HCT116 (cell line): ENCODE measurements around the gene LAMB2.

Experiments used
- CEBPB ChIP-seq: IDR thresholded peaks from 2 replicates; pipeline ENCODE4 v1.6.1; 2012; ENCODE audit warnings: low read depth
- EZH2 ChIP-seq: fragments of 200-600 bp; sonication (generic); IDR thresholded peaks from 2 replicates; pipeline ENCODE4 v1.6.1; 2017; ENCODE audit warnings: antibody characterized with exemption, mixed run types
- POLR2A ChIP-seq: IDR thresholded peaks from 2 replicates; pipeline ENCODE4 v1.7.0; 2011; ENCODE audit warnings: borderline replicate concordance; ENCODE audit not compliant: insufficient read depth, insufficient read length; ENCODE audit errors: extremely low read depth
- TF ChIP-seq, protein P1 (sequence below), 3 experiments: fragments of 200-600 bp in 1 of 3; sonication (generic) in 1 of 3; IDR thresholded peaks in 2 of 3; conservative IDR thresholded peaks in 1 of 3; 2 replicates each; pipeline ENCODE4 v1.5.1; 2012 to 2017; ENCODE audit warnings: low read depth in 2 of 3, low read length in 2 of 3, antibody characterized with exemption in 1 of 3, borderline replicate concordance in 1 of 3, control low read depth in 1 of 3, mild to moderate bottlenecking in 1 of 3, mixed read lengths in 1 of 3, mixed run types in 1 of 3, moderate library complexity in 1 of 3; ENCODE audit not compliant: insufficient read depth in 1 of 3

DNA sequence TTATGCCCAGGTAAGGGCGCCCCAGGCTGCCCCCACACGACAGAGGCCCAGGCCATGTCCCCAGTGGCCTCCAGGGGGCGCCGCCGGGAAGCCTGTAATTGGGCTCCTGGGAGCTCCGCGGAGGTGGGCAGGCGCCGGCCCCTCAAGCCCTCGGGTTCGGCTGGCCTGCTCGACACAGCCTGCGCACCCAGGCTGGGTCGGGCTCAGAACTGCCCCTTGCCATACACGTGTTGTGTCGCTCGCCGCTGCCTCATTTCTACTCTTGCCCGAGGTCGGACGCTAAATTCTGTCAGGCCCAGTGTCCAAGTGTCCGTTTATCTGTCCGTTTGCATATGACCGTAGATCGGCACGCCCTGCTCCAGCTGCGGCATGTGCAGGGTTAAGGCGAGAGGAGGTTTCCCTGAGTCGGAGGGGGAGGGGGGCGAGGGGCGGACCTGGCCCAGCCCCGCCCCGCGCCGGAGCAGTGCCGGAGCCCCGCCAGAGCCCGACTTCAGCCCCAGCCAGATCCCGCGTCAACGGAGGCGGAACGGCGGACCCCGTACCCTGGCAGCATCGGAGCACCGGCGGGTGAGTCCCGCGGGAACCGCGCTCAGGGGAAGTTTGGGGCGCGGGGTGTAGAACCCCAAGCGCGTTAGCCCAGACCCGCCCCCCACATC lies 38.4 kb upstream of the LAMB2 start, which contains the start of gene KLHDC8B:
- peak; percentile 36 for TF ChIP-seq POLR2A
- no peak for TF ChIP-seq CEBPB
- TF ChIP-seq, protein P1, sequence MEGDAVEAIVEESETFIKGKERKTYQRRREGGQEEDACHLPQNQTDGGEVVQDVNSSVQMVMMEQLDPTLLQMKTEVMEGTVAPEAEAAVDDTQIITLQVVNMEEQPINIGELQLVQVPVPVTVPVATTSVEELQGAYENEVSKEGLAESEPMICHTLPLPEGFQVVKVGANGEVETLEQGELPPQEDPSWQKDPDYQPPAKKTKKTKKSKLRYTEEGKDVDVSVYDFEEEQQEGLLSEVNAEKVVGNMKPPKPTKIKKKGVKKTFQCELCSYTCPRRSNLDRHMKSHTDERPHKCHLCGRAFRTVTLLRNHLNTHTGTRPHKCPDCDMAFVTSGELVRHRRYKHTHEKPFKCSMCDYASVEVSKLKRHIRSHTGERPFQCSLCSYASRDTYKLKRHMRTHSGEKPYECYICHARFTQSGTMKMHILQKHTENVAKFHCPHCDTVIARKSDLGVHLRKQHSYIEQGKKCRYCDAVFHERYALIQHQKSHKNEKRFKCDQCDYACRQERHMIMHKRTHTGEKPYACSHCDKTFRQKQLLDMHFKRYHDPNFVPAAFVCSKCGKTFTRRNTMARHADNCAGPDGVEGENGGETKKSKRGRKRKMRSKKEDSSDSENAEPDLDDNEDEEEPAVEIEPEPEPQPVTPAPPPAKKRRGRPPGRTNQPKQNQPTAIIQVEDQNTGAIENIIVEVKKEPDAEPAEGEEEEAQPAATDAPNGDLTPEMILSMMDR (IDR thresholded peaks at IDR 0.05 in 2 of 3, conservative IDR thresholded peaks at IDR 0.05 in 1 of 3; ENCODE audit: borderline replicate concordance in 1 of 3, insufficient read depth in 1 of 3, low read depth in 2 of 3, low read length in 2 of 3), result peak in 2 of 3 experiments; percentile 91 to 97; a peak in 4 of 6 replicates
- no peak for TF ChIP-seq EZH2
